Liver (tissue), 3 donors: ENCODE data around the gene ANKRD23.

Source experiments
- EGR1 ChIP-seq, 2 donors: IDR thresholded peaks; 2 replicates each; pipeline ENCODE4 v1.6.1; 2016 to 2018; ENCODE audit warnings: antibody characterized with exemption in 2 of 2, low read depth in 2 of 2
- FOXA1 ChIP-seq: IDR thresholded peaks from 2 replicates; pipeline ENCODE4 v1.6.1; 2016; ENCODE audit warnings: antibody characterized with exemption
- JUND ChIP-seq, 2 donors: IDR thresholded peaks; 2 replicates each; pipeline ENCODE4 v1.6.1; 2016; ENCODE audit warnings: antibody characterized with exemption in 2 of 2
- NR2F2 ChIP-seq: IDR thresholded peaks from 2 replicates; pipeline ENCODE4 v1.6.1; 2016; ENCODE audit warnings: antibody characterized with exemption
- RAD21 ChIP-seq, 2 donors: IDR thresholded peaks; 2 replicates each; pipeline ENCODE4 v1.6.1; 2016; ENCODE audit warnings: antibody characterized with exemption in 2 of 2, mild to moderate bottlenecking in 2 of 2
- SP1 ChIP-seq: IDR thresholded peaks from 2 replicates; pipeline ENCODE4 v1.6.1; 2018; ENCODE audit warnings: antibody characterized with exemption, mild to moderate bottlenecking
- TAF1 ChIP-seq: conservative IDR thresholded peaks from 2 replicates; pipeline ENCODE4 v1.6.1; 2016; ENCODE audit warnings: antibody characterized with exemption, mild to moderate bottlenecking
- TF ChIP-seq, protein P1 (sequence below): fragments of 150-350 bp; IDR thresholded peaks from 2 replicates; pipeline ENCODE4 v1.5.1; 2017; ENCODE audit warnings: improper control_type of control experiment, low read depth, low read length; ENCODE audit not compliant: missing input control
- TF ChIP-seq, protein P2 (sequence below): IDR thresholded peaks from 2 replicates; pipeline ENCODE4 v1.6.1; 2016; ENCODE audit warnings: antibody characterized with exemption
- TF ChIP-seq, protein P3 (sequence below): IDR thresholded peaks from 2 replicates; pipeline ENCODE4 v1.6.1; 2016; ENCODE audit warnings: antibody characterized with exemption
- donor health status: healthy.
- donor health status: healthy.

DNA sequence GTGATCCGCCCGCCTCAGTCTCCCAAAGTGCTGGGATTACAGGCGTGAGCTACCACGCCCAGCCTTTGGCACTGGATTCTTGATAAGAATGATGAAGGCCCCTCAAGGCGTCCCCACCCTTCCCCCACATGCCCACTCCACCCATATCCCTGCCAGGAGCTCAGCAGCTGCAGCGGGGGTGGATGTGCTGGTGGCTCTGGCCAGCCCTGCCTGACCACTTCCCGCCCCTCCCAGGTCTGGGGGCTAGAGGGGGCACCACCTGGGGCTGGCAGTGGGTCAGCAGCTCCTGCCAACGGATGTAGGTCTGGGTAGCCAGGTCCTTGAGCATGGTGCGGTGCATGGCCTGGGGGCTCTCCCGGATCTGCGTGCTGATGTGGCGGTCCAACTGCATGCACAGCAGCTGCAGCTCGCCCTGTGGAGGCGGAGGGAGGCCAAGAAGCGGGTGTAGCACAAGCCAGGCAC lies 33.8 kb upstream of the ANKRD23 start:
- TF ChIP-seq SP1 (no peak), FOXA1 (no peak), EGR1 (IDR thresholded peaks at IDR 0.05; ENCODE audit: low read depth in 2 of 2) (no peak), JUND (IDR thresholded peaks at IDR 0.05) (no peak), TAF1 (no peak), RAD21 (IDR thresholded peaks at IDR 0.05) (no peak), NR2F2 (no peak)
- TF ChIP-seq, protein P1, sequence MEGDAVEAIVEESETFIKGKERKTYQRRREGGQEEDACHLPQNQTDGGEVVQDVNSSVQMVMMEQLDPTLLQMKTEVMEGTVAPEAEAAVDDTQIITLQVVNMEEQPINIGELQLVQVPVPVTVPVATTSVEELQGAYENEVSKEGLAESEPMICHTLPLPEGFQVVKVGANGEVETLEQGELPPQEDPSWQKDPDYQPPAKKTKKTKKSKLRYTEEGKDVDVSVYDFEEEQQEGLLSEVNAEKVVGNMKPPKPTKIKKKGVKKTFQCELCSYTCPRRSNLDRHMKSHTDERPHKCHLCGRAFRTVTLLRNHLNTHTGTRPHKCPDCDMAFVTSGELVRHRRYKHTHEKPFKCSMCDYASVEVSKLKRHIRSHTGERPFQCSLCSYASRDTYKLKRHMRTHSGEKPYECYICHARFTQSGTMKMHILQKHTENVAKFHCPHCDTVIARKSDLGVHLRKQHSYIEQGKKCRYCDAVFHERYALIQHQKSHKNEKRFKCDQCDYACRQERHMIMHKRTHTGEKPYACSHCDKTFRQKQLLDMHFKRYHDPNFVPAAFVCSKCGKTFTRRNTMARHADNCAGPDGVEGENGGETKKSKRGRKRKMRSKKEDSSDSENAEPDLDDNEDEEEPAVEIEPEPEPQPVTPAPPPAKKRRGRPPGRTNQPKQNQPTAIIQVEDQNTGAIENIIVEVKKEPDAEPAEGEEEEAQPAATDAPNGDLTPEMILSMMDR, result no peak
- TF ChIP-seq, protein P2, sequence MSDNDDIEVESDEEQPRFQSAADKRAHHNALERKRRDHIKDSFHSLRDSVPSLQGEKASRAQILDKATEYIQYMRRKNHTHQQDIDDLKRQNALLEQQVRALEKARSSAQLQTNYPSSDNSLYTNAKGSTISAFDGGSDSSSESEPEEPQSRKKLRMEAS, result no peak
- TF ChIP-seq, protein P3, sequence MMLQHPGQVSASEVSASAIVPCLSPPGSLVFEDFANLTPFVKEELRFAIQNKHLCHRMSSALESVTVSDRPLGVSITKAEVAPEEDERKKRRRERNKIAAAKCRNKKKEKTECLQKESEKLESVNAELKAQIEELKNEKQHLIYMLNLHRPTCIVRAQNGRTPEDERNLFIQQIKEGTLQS, result no peak
